Bronchial epithelial cell (primary cell): ENCODE measurements around the gene ADAMTS12. TPM values are rescaled to one million over a fixed set of nuclear protein-coding genes. Genes with fewer than 3 reads are reported as not detected.

Experiments used
- DNase-seq: peaks from one replicate; pipeline ENCODE4 v3.0.0-alpha.2; 2010; ENCODE audit warnings: low read depth
- FAIRE-seq: peaks from 2 replicates; lab custom pipeline; 2011; peaks lifted over from hg19 to GRCh38; lab: Jason Lieb, UNC
- H3K27me3 ChIP-seq: 2 replicates; pipeline ENCODE4 v1.5.1; 2011; ENCODE audit warnings: low read length; ENCODE audit not compliant: control insufficient read depth, insufficient read depth
- H3K36me3 ChIP-seq: 2 replicates; pipeline ENCODE4 v1.5.1; 2011; ENCODE audit warnings: low read length; ENCODE audit not compliant: control insufficient read depth, insufficient read depth
- H3K4me3 ChIP-seq: 2 replicates; pipeline ENCODE4 v1.5.1; 2011; ENCODE audit warnings: mild to moderate bottlenecking, low read depth, low read length, control low read depth
- total RNA-seq: library from RNA; depleted of rRNA; stranded (reverse); fragments of >200 nt; gene quantifications from 2 replicates; pipeline ENCODE4 v1.2.1, GENCODE V29; 2014
- TF ChIP-seq, protein P1 (sequence below): IDR thresholded peaks from 2 replicates; pipeline ENCODE4 v1.5.1; 2011; ENCODE audit warnings: mild to moderate bottlenecking, moderate library complexity, low read length, control low read depth, inconsistent platforms; ENCODE audit not compliant: insufficient read depth, severe bottlenecking

The ADAMTS12 gene
- total RNA-seq, 1 donor from 2014 or later, result 0.26 TPM

DNA sequence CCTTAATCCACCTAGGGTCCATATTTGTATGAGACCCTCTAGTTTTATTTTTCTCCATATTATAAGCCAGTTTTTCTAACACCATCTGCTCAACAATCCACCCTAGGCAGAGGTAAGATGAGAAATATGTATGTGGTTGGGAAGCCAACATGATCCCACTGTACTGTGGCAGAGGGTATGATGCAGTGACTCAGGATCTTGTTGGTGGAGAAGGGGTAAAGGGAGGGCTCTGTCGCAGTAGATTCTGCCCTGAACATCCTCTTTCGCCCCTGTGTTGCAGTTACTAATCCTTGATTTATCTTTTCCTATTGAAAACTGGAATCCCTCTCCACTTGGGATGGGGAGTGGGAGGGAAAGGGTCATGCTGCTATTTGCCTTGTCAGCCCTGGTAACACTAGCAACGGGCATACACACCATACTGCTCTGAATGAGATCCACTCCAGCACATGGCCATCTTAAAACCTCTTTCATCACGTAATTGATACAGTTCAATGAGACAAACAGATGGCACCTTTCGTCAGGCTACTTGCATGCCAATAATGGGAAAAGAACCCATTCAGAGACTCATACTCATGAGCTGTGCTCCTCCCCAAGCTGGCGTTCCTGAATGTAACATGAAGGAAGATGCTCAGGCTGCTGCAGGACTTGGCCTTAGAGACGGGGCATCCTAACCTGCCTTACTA is 63.0 kb downstream of the ADAMTS12 start:
- Histone ChIP-seq H3K36me3 (no peaks in the 10 kb centered on the region), H3K27me3 (no peaks in the 10 kb centered on the region), H3K4me3 (no peak overlapping the region)
- FAIRE-seq (no peak), DNase-seq (no peak)
- TF ChIP-seq, protein P1, sequence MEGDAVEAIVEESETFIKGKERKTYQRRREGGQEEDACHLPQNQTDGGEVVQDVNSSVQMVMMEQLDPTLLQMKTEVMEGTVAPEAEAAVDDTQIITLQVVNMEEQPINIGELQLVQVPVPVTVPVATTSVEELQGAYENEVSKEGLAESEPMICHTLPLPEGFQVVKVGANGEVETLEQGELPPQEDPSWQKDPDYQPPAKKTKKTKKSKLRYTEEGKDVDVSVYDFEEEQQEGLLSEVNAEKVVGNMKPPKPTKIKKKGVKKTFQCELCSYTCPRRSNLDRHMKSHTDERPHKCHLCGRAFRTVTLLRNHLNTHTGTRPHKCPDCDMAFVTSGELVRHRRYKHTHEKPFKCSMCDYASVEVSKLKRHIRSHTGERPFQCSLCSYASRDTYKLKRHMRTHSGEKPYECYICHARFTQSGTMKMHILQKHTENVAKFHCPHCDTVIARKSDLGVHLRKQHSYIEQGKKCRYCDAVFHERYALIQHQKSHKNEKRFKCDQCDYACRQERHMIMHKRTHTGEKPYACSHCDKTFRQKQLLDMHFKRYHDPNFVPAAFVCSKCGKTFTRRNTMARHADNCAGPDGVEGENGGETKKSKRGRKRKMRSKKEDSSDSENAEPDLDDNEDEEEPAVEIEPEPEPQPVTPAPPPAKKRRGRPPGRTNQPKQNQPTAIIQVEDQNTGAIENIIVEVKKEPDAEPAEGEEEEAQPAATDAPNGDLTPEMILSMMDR, result no peak

- DNase-seq (no peak), FAIRE-seq (no peak)
- Histone ChIP-seq H3K36me3 (no peaks in the 10 kb centered on the region), H3K27me3 (no peaks in the 10 kb centered on the region), H3K4me3 (no peak overlapping the region)
- TF ChIP-seq, protein P1, result no peak
Measured at GRCh38 chr5:33827885-33828284, 63.9 kb downstream of the ADAMTS12 start.

GRCh38 chr5:33827018-33827707 is 64.6 kb downstream of the ADAMTS12 start:
- Histone ChIP-seq H3K4me3 (no peak overlapping the region), H3K27me3 (no peaks in the 10 kb centered on the region), H3K36me3 (no peaks in the 10 kb centered on the region)
- TF ChIP-seq, protein P1, result no peak
- FAIRE-seq (no peak), DNase-seq (no peak)

DNA sequence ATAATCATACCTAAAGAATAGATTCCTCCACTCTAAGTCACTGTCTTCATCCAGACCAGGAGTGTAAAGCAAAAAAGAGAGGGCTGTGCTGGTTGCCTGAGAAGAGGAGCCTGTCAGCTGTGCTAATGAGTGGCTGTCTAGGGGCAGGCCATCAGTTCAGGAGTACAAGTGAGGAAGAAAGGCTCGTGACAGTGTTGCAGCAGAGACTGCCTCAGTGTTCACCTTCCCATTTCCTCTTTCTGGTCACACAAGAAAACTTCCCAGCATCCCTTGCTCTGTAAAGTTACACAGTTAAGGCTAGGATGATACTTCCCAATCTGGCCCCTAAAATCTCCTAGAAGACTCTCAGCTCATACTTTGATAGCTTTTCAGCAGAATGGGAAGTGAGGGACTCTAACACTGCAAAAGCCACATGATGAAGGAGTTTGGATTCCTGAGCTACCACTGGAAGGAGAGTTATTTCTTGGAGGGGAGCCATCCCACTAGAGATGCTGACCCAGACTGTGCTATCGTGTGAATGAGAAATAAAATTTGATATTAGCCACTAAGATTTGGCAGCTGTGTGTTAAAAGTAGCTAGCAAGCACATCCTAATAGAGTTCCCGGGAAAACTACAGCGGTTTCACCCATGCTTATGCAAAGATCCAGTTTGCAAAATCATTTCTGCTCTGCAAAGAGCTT is 67.1 kb downstream of the ADAMTS12 start:
- TF ChIP-seq, protein P1, result no peak
- FAIRE-seq (no peak), DNase-seq (no peak)
- Histone ChIP-seq H3K36me3 (no peaks in the 10 kb centered on the region), H3K4me3 (no peak overlapping the region), H3K27me3 (no peaks in the 10 kb centered on the region)

GRCh38 chr5:33817301-33817700 is 74.5 kb downstream of the ADAMTS12 start:
- Histone ChIP-seq H3K27me3 (no peaks in the 10 kb centered on the region), H3K4me3 (no peak overlapping the region)

More at GRCh38 chr5:33817301-33817700, 74.5 kb downstream of the ADAMTS12 start:
- H3K36me3 ChIP-seq, result no peaks in the 10 kb centered on the region
- FAIRE-seq (no peak), DNase-seq (no peak)
- TF ChIP-seq, protein P1, result no peak
